Bronchial epithelial cell (primary cell): ENCODE results near the gene SYTL2. TPM values are rescaled to one million over a fixed set of nuclear protein-coding genes. Genes with fewer than 3 reads are reported as not detected.
"Not testable (repeated sequence)": the region's sequence is repeated elsewhere in the genome, so short reads cannot be mapped to it uniquely, and the experiment has no call there.

ENCODE experiments used
- DNase-seq: peaks from one replicate; pipeline ENCODE4 v3.0.0-alpha.2; 2010; ENCODE audit warnings: low read depth
- FAIRE-seq: peaks from 2 replicates; lab custom pipeline; 2011; peaks lifted over from hg19 to GRCh38; lab: Jason Lieb, UNC
- H3K27me3 ChIP-seq: 2 replicates; pipeline ENCODE4 v1.5.1; 2011; ENCODE audit warnings: low read length; ENCODE audit not compliant: control insufficient read depth, insufficient read depth
- H3K36me3 ChIP-seq: 2 replicates; pipeline ENCODE4 v1.5.1; 2011; ENCODE audit warnings: low read length; ENCODE audit not compliant: control insufficient read depth, insufficient read depth
- H3K4me3 ChIP-seq: 2 replicates; pipeline ENCODE4 v1.5.1; 2011; ENCODE audit warnings: mild to moderate bottlenecking, low read depth, low read length, control low read depth
- CTCF ChIP-seq: IDR thresholded peaks from 2 replicates; pipeline ENCODE4 v1.5.1; 2011; ENCODE audit warnings: mild to moderate bottlenecking, moderate library complexity, low read length, control low read depth, inconsistent platforms; ENCODE audit not compliant: insufficient read depth, severe bottlenecking
- total RNA-seq: library from RNA; depleted of rRNA; stranded (reverse); fragments of >200 nt; gene quantifications from 2 replicates; pipeline ENCODE4 v1.2.1, GENCODE V29; 2014

SYTL2 gene
- total RNA-seq, 1 donor from 2014 or later, result 8.2 TPM

GRCh38 chr11:85843929-85844328, 33.0 kb upstream of the SYTL2 start:
- Histone ChIP-seq H3K36me3 (no peaks in the 10 kb centered on the region), H3K27me3 (no peaks in the 10 kb centered on the region), H3K4me3 (no peak overlapping the region)
- DNase-seq (no peak), FAIRE-seq (no peak)
- peak; percentile 1 for TF ChIP-seq CTCF

DNA sequence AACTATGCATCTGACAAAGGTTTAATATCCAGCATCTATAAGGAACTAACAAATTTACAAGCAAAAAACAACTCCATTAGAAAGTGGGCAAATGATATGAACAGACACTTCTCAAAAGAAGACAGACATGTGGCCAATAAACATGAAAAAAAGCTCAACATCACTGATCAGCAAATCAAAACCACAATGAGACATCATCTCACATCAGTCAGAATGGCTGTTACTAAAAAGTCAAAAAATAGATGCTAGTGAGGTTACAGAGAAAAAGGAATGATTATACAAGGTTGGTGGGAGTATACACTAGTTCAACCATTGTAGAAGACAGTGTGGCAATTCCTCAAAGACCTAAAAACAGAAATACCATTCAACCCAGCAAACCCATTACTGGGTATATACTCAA, 30.0 kb upstream of the SYTL2 start:
- not testable (repeated sequence) for H3K36me3 ChIP-seq, H3K4me3 ChIP-seq, DNase-seq, FAIRE-seq, H3K27me3 ChIP-seq

- FAIRE-seq, result no peak
- no peak for TF ChIP-seq CTCF
- DNase-seq, result no peak
Observed at GRCh38 chr11:85835729-85836128, 24.8 kb upstream of the SYTL2 start.

DNA sequence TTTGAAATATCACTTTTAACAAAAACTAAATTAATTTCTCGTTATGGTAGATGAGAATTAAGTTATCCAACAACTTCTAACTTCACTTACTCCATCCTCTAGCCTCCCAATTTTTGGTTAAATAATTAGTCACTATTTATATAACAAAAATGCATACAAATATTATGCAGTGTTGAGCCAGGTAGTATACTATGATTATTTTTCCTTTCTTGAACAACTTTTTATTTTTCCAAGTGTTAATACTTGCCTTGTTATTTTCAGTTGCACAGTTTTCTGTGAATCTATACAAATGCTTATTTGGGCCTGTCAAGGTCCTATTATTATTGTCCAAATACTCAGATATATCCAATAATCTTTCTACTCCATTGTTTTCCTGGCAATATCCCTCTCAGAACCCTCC, 24.3 kb upstream of the SYTL2 start:
- TF ChIP-seq CTCF, result no peak
- H3K4me3 ChIP-seq, result no peak overlapping the region
- FAIRE-seq (no peak), DNase-seq (no peak)
- no peaks in the 10 kb centered on the region for H3K27me3 ChIP-seq
- no peaks in the 10 kb centered on the region for H3K36me3 ChIP-seq

More at GRCh38 chr11:85835729-85836128, 24.8 kb upstream of the SYTL2 start:
- Histone ChIP-seq H3K27me3 (no peaks in the 10 kb centered on the region), H3K4me3 (no peak overlapping the region), H3K36me3 (no peaks in the 10 kb centered on the region)

DNA sequence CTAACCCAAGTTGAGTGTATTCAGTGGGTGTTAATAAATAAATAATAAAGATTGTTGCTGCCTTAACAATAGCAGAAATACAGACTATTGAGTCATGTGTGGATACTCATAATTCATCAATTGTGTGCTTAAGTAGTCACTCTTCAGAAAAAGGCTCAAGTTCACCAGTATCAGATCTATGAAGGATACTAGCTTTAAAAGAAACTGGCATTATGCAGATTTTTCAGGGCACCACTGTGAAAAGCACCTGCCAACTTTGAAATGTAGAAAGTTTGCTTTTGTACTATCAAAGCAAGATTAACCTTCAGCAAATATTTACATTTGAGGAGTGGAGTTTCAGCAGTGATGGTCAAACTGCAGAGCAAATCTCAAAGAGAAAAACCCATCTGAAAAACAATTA, 20.1 kb upstream of the SYTL2 start:
- no peaks in the 10 kb centered on the region for H3K27me3 ChIP-seq
- DNase-seq (peak; percentile 74), FAIRE-seq (no peak)
- TF ChIP-seq CTCF, result no peak
- H3K36me3 ChIP-seq, result no peaks in the 10 kb centered on the region
- H3K4me3 ChIP-seq, result no peak overlapping the region

- Histone ChIP-seq H3K27me3 (no peaks in the 10 kb centered on the region), H3K4me3 (no peak overlapping the region), H3K36me3 (no peaks in the 10 kb centered on the region)
- no peak for FAIRE-seq
- TF ChIP-seq CTCF, result no peak
- no peak for DNase-seq
Observed at GRCh38 chr11:85829172-85829571, 18.2 kb upstream of the SYTL2 start.

DNA sequence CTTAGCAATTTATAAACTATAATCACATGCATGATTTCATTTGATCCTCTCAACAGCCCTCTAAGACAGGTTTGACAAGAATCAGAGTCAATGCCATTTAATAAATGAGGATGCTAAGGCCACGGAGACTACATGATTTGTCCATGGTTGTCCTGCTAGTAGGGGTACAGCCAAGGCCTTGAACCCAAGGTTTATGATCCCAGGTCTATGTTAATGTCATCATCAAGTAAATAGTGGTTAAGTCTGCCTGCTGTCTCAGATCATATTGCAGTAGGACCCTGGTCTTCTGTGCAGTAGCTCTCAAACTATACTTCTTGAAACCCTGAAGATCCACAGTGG, 17.7 kb upstream of the SYTL2 start:
- TF ChIP-seq CTCF, result no peak
- DNase-seq (no peak), FAIRE-seq (no peak)
- Histone ChIP-seq H3K4me3 (no peak overlapping the region), H3K27me3 (no peaks in the 10 kb centered on the region), H3K36me3 (no peaks in the 10 kb centered on the region)
